ENCODE data around the gene ELF4. TPM values are rescaled to one million over a fixed set of nuclear protein-coding genes. Genes with fewer than 3 reads are reported as not detected.

ELF4 gene
- total and polyA plus RNA-seq, 2 of the 13 experiments (the other 11 are each of a cell fraction or from before 2014, with no cell fraction given): 1.3 to 2.6 TPM

GRCh38 chrX:130071611-130072344 is 38.5 kb downstream of the ELF4 start (continued):
- TF ChIP-seq ZNF281 (CRISPR knock-in tag; IDR thresholded peaks at IDR 0.05; ENCODE audit: borderline replicate concordance) (no peak), PAXIP1 (CRISPR knock-in tag; conservative IDR thresholded peaks at IDR 0.05) (peak; percentile 79), SAP130 (CRISPR knock-in tag; IDR thresholded peaks at IDR 0.05; ENCODE audit: low read depth) (peak; percentile 29; the same call in 1 of the 2 replicates), MAFF (IDR thresholded peaks at IDR 0.05; ENCODE audit: low read depth, low read length) (peak; percentile 87), UBTF (CRISPR knock-in tag; IDR thresholded peaks at IDR 0.05) (peak; percentile 9; the same call in 1 of the 2 replicates), NFYC (CRISPR knock-in tag; IDR thresholded peaks at IDR 0.05) (no peak), DR1 (CRISPR knock-in tag; IDR thresholded peaks at IDR 0.05) (peak; percentile 40; the same call in 1 of the 2 replicates), RFX1 (IDR thresholded peaks at IDR 0.05) (peak; percentile 41; the same call in 1 of the 2 replicates), PBX3 (CRISPR knock-in tag; IDR thresholded peaks at IDR 0.05; ENCODE audit: borderline replicate concordance) (no peak)

Data from HepG2 (cell line).